ENCODE data around the gene OR7D2.

OR7D2 gene

GRCh38 chr19:9148697-9149096, 30.1 kb upstream of the OR7D2 start:
- TF ChIP-seq CTCF (IDR thresholded peaks at IDR 0.05; ENCODE audit: borderline replicate concordance, insufficient read depth, low read depth, low read length), result no peak
- no peak overlapping the region for H3K4me3 ChIP-seq (ENCODE audit: low read depth, low read length)

- H3K4me3 ChIP-seq (ENCODE audit: low read depth, low read length), result no peak overlapping the region
- TF ChIP-seq CTCF (IDR thresholded peaks at IDR 0.05; ENCODE audit: borderline replicate concordance, insufficient read depth, low read depth, low read length), result no peak
These were observed 28.8 kb upstream of the OR7D2 start for GRCh38 chr19:9149997-9150396.

GRCh38 chr19:9150650-9151049, 28.1 kb upstream of the OR7D2 start:
- TF ChIP-seq CTCF (IDR thresholded peaks at IDR 0.05; ENCODE audit: borderline replicate concordance, insufficient read depth, low read depth, low read length), result no peak
- no peak overlapping the region for H3K4me3 ChIP-seq (ENCODE audit: low read depth, low read length)

GRCh38 chr19:9151367-9151766, 27.4 kb upstream of the OR7D2 start:
- no peak for TF ChIP-seq CTCF (IDR thresholded peaks at IDR 0.05; ENCODE audit: borderline replicate concordance, insufficient read depth, low read depth, low read length)
- H3K4me3 ChIP-seq (ENCODE audit: low read depth, low read length), result no peak overlapping the region

- no peak for TF ChIP-seq CTCF (IDR thresholded peaks at IDR 0.05; ENCODE audit: borderline replicate concordance, insufficient read depth, low read depth, low read length)
- H3K4me3 ChIP-seq (ENCODE audit: low read depth, low read length), result no peak overlapping the region
These were observed 23.2 kb upstream of the OR7D2 start for GRCh38 chr19:9155591-9155990.

- no peak overlapping the region for H3K4me3 ChIP-seq (ENCODE audit: low read depth, low read length)
- no peak for TF ChIP-seq CTCF (IDR thresholded peaks at IDR 0.05; ENCODE audit: borderline replicate concordance, insufficient read depth, low read depth, low read length)
These were observed 22.5 kb upstream of the OR7D2 start for GRCh38 chr19:9156304-9156703.

GRCh38 chr19:9159891-9160290, 18.9 kb upstream of the OR7D2 start:
- no peak for TF ChIP-seq CTCF (IDR thresholded peaks at IDR 0.05; ENCODE audit: borderline replicate concordance, insufficient read depth, low read depth, low read length)
- no peak overlapping the region for H3K4me3 ChIP-seq (ENCODE audit: low read depth, low read length)
